ENCODE data around the gene PARVG.

- TF ChIP-seq, protein P1, sequence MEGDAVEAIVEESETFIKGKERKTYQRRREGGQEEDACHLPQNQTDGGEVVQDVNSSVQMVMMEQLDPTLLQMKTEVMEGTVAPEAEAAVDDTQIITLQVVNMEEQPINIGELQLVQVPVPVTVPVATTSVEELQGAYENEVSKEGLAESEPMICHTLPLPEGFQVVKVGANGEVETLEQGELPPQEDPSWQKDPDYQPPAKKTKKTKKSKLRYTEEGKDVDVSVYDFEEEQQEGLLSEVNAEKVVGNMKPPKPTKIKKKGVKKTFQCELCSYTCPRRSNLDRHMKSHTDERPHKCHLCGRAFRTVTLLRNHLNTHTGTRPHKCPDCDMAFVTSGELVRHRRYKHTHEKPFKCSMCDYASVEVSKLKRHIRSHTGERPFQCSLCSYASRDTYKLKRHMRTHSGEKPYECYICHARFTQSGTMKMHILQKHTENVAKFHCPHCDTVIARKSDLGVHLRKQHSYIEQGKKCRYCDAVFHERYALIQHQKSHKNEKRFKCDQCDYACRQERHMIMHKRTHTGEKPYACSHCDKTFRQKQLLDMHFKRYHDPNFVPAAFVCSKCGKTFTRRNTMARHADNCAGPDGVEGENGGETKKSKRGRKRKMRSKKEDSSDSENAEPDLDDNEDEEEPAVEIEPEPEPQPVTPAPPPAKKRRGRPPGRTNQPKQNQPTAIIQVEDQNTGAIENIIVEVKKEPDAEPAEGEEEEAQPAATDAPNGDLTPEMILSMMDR (IDR thresholded peaks at IDR 0.05) = no peak
- no peak for TF ChIP-seq POLR2A (IDR thresholded peaks at IDR 0.05)
These were observed 14.0 kb upstream of the PARVG start for GRCh38 chr22:44166498-44167276.
